GM12875 (cell line): ENCODE data around the gene HOMER3.
A peak's percentile ranks its signal among the peaks of the same experiment; 100 is the strongest.

Source experiments
- H3K4me3 ChIP-seq: one replicate; pipeline ENCODE4 v1.5.1; 2011; ENCODE audit warnings: low read depth, low read length, control low read depth
- TF ChIP-seq, protein P1 (sequence below): IDR thresholded peaks from 2 replicates; pipeline ENCODE4 v1.5.1; 2011; ENCODE audit warnings: low read depth, mild to moderate bottlenecking, control low read depth, inconsistent platforms, low read length, moderate library complexity, borderline replicate concordance; ENCODE audit not compliant: insufficient read depth

The HOMER3 gene

GRCh38 chr19:18896421-18896841 is 44.6 kb downstream of the HOMER3 start:
- no peak overlapping the region for H3K4me3 ChIP-seq

DNA sequence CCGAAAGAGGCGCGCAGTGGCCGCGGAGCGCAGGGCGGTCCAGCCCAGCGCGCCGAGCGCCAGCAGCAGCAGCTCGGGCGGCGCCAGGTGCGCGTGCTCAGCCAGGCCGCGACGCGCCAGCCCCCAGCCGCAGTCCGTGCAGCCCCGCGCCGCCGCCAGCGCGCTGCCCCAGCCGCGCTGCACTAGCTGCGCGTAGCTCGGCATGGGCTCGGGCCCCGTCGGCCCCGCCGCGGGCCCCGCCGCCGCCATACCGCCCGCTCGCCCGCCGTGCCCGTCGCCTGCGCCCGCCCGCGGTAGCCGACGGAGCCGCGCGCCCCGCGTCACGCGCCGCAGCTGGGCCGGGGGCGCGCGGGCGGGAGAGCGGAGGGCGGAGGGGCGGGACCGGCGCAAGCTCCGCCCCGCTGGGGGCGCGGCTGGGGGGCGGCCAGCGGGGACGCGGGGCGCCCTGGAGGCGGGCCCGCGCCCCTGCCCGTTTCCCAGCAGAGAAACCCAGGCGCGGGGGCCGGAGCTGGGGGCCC is 45.1 kb downstream of the HOMER3 start, which contains the start of gene CERS1:
TSS of gene CERS1 (minus strand) at position 335 of the 518 bp plus-strand sequence. CDS start at position 249, 86 bp downstream.
- H3K4me3 ChIP-seq = no peak within 1 kb of the TSS

More at GRCh38 chr19:18896421-18896841, 44.6 kb downstream of the HOMER3 start:
- TF ChIP-seq, protein P1, sequence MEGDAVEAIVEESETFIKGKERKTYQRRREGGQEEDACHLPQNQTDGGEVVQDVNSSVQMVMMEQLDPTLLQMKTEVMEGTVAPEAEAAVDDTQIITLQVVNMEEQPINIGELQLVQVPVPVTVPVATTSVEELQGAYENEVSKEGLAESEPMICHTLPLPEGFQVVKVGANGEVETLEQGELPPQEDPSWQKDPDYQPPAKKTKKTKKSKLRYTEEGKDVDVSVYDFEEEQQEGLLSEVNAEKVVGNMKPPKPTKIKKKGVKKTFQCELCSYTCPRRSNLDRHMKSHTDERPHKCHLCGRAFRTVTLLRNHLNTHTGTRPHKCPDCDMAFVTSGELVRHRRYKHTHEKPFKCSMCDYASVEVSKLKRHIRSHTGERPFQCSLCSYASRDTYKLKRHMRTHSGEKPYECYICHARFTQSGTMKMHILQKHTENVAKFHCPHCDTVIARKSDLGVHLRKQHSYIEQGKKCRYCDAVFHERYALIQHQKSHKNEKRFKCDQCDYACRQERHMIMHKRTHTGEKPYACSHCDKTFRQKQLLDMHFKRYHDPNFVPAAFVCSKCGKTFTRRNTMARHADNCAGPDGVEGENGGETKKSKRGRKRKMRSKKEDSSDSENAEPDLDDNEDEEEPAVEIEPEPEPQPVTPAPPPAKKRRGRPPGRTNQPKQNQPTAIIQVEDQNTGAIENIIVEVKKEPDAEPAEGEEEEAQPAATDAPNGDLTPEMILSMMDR = no peak

GRCh38 chr19:18895038-18895823 is 45.8 kb downstream of the HOMER3 start:
- TF ChIP-seq, protein P1 = peak; percentile 18; the same call in 1 of the 2 replicates
- no peak overlapping the region for H3K4me3 ChIP-seq

More for the DNA sequence above, 45.1 kb downstream of the HOMER3 start, which contains the start of gene CERS1:
- TF ChIP-seq, protein P1 = no peak

GRCh38 chr19:18894254-18895037 is 46.6 kb downstream of the HOMER3 start:
- TF ChIP-seq, protein P1 = no peak
- H3K4me3 ChIP-seq = no peak overlapping the region

- no peak overlapping the region for H3K4me3 ChIP-seq
- TF ChIP-seq, protein P1 = no peak
Observed at GRCh38 chr19:18893587-18894253, 47.3 kb downstream of the HOMER3 start.

GRCh38 chr19:18889949-18890745 is 50.9 kb downstream of the HOMER3 start:
- TF ChIP-seq, protein P1 = no peak
- no peak overlapping the region for H3K4me3 ChIP-seq
